ENCODE measurements around the gene NDE1. TPM values are rescaled to one million over a fixed set of nuclear protein-coding genes. Genes with fewer than 3 reads are reported as not detected.

Gene NDE1
- polyA plus RNA-seq, 1 experiment = 25.6 TPM

- Histone ChIP-seq H3K36me3 (ENCODE audit: control insufficient read depth, insufficient read depth, low read length) (peaks cover 1% of the 10 kb centered on the region; the same call in 1 of the 2 replicates), H3K27me3 (ENCODE audit: control insufficient read depth, insufficient read depth, low read length) (no peaks in the 10 kb centered on the region), H3K4me3 (ENCODE audit: low read depth, low read length) (no peak overlapping the region)
- no peak for TF ChIP-seq CTCF (IDR thresholded peaks at IDR 0.05; ENCODE audit: insufficient read depth, low read depth, low read length)
- ChIA-PET POLR2A (no interaction called here), CTCF (interaction anchor here (1.0 to 4.4 kb wide), 2 partner anchors 8 to 11 kb away, joined by 4 to 29 read pairs; no protein-coding TSS in a partner anchor)
- DNase-seq (ENCODE audit: low read depth) = no peak
These were observed 65.2 kb downstream of the NDE1 start for GRCh38 chr16:15715221-15715620.

GRCh38 chr16:15716694-15717447 is 66.8 kb downstream of the NDE1 start:
- DNase-seq (ENCODE audit: low read depth) = no peak
- H3K4me3 ChIP-seq (ENCODE audit: low read depth, low read length) = no peak overlapping the region
- peaks cover 3% of the 10 kb centered on the region; the same call in 1 of the 2 replicates for H3K36me3 ChIP-seq (ENCODE audit: control insufficient read depth, insufficient read depth, low read length)
- ChIA-PET POLR2A (no interaction called here), CTCF (interaction anchor here (1.1 to 4.4 kb wide), 2 partner anchors 13 to 35 kb away, joined by 3 to 29 read pairs; no protein-coding TSS in a partner anchor)
- TF ChIP-seq CTCF (IDR thresholded peaks at IDR 0.05; ENCODE audit: insufficient read depth, low read depth, low read length) = no peak
- H3K27me3 ChIP-seq (ENCODE audit: control insufficient read depth, insufficient read depth, low read length) = no peaks in the 10 kb centered on the region

GRCh38 chr16:15721018-15721417 is 71.0 kb downstream of the NDE1 start:
- TF ChIP-seq CTCF (IDR thresholded peaks at IDR 0.05; ENCODE audit: insufficient read depth, low read depth, low read length) = no peak
- Histone ChIP-seq H3K27me3 (ENCODE audit: control insufficient read depth, insufficient read depth, low read length) (no peaks in the 10 kb centered on the region), H3K36me3 (ENCODE audit: control insufficient read depth, insufficient read depth, low read length) (peaks cover 9% of the 10 kb centered on the region), H3K4me3 (ENCODE audit: low read depth, low read length) (no peak overlapping the region)
- ChIA-PET POLR2A (no interaction called here), CTCF (no interaction called here)
- DNase-seq (ENCODE audit: low read depth) = no peak

- H3K4me3 ChIP-seq (ENCODE audit: low read depth, low read length) = no peak overlapping the region
- ChIA-PET CTCF (interaction anchor here (0.6 to 1.7 kb wide), 4 partner anchors 9 to 85 kb away, joined by 3 to 7 read pairs (median 4); no protein-coding TSS in a partner anchor), POLR2A (no interaction called here)
- no peak for DNase-seq (ENCODE audit: low read depth)
- H3K36me3 ChIP-seq (ENCODE audit: control insufficient read depth, insufficient read depth, low read length) = peaks cover 9% of the 10 kb centered on the region
- H3K27me3 ChIP-seq (ENCODE audit: control insufficient read depth, insufficient read depth, low read length) = no peaks in the 10 kb centered on the region
- TF ChIP-seq CTCF (IDR thresholded peaks at IDR 0.05; ENCODE audit: insufficient read depth, low read depth, low read length) = no peak
These were observed 73.8 kb downstream of the NDE1 start for GRCh38 chr16:15723808-15724207.

- TF ChIP-seq CTCF (IDR thresholded peaks at IDR 0.05; ENCODE audit: insufficient read depth, low read depth, low read length) = no peak
- POLR2A ChIA-PET = no interaction called here
These were observed 75.7 kb downstream of the NDE1 start for GRCh38 chr16:15725641-15726240.

More at GRCh38 chr16:15725641-15726240, 75.7 kb downstream of the NDE1 start:
- no peak for DNase-seq (ENCODE audit: low read depth)
- peaks cover 9% of the 10 kb centered on the region for H3K36me3 ChIP-seq (ENCODE audit: control insufficient read depth, insufficient read depth, low read length)
- no peak overlapping the region for H3K4me3 ChIP-seq (ENCODE audit: low read depth, low read length)
- CTCF ChIA-PET = no interaction called here
- H3K27me3 ChIP-seq (ENCODE audit: control insufficient read depth, insufficient read depth, low read length) = no peaks in the 10 kb centered on the region

All from BJ (cell line).